A172 (cell line): ENCODE results near the gene RC3H1. TPM values are rescaled to one million over a fixed set of nuclear protein-coding genes. Genes with fewer than 3 reads are reported as not detected.
"Not testable (repeated sequence)": the region's sequence is repeated elsewhere in the genome, so short reads cannot be mapped to it uniquely, and the experiment has no call there.

ENCODE experiments used
- DNase-seq: peaks from one replicate; pipeline ENCODE4 v3.0.0-alpha.2; 2015; ENCODE audit warnings: low spot score
- total RNA-seq: library from RNA; depleted of rRNA; stranded (reverse); fragments of >200 nt; shearing (Covaris generic); gene quantifications from 2 replicates; pipeline ENCODE4 v1.2.3, GENCODE V29; 2014

RC3H1 gene
- total RNA-seq, 1 experiment from 2014 or later: 26.6 TPM

DNA sequence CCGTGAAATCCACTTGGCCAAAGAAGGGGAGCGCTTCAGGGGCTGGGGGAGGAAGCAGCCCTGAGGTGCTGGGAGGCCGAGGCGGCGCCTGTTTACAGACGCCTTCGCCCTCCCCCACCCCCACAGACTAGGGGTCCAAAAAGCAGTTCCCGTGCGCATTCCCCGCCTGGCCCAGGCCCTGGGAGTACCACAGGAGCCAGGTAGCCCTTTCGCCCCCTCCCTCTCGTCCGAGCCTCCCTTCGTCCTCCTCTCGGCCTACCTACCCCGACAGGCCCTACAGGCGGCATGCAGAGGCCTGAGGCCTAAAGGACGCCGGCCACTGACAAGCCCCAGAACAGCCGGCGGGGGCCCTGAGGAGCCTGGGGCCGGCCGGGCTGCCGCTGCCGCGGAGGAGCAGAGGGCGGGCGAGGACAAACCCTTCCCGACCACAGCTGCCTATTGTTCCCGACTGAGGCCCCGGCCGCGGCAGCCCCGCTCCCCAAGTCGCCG is 522 bp downstream of the RC3H1 start:
- peak; percentile 42 for DNase-seq

DNA sequence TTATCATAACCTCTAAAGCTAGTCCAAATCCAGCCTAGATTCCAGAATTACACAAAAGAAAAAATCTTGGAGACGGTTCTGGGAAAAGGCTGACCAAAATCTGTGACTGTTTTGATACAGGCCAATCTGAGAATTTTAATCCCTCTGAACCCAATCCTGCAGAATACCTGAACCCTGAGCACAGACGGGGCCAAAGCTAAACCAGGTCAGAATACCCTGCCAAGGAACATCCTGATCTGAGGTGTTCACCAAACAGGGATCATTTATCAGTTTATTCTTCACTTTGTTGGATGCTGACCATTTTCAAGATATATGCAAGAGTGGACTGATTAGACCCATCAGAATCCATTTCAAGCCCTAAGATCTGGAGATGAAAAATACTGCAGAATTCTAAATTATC is 3.6 kb downstream of the RC3H1 start:
- DNase-seq: no peak

DNA sequence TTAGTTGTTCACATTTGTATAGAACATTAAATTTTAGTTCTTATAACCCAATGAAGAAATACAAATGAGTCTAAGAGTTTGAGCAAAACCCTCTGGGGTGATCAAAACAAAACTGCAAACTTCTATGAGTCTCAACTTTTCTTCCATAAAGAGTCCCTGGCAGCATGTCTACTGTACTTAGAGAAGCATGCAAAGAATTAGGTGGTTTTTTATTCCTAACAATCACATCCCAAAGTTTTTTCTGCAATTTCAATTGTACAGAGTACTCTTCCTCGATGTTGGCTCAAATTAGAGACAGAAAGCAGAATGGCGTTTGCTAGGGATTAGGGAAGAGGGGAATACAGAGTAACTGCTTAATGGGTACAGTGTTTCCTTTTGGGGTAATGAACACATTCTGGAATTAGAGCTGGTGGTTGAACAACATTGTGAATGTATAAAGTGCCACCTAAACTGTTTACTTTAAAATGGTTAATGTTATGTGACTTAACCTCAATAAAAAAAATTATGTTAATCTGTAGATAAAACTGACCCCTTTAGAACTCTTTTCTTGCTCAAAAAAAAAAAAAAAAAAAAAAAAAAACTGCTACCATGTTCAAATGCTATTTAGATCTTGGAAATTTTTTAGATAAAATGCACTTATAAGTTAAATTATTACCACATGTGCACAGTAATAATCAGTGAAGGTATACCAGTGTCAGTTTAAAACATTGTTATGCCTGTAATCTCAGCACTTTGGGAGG is 4.8 kb downstream of the RC3H1 start:
- DNase-seq: no peak

DNA sequence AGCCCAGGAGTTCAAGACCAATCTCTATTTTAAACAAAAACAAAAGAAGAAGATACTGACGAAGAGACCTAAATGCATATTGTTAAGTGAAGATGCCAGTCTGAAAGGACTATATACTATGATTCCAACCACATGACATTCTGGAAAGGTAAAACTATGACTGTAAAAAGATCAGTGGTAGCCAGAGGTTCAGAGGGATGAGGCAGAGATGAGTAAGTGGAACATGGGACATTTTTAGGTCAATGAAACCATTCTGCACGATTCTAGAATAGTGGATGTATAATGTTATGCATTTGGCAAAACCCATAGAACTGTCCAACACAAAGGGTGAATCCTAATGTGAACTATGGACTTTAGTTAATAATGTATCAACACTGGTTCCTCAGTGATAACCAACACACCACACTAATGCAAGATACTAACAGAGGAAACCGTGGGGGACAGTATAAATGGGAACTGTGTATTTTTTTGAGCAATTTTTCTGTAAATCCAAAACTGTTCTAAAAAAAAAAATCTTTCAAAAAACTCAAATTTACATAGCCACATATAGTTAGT is 8.2 kb downstream of the RC3H1 start:
- no peak for DNase-seq

DNA sequence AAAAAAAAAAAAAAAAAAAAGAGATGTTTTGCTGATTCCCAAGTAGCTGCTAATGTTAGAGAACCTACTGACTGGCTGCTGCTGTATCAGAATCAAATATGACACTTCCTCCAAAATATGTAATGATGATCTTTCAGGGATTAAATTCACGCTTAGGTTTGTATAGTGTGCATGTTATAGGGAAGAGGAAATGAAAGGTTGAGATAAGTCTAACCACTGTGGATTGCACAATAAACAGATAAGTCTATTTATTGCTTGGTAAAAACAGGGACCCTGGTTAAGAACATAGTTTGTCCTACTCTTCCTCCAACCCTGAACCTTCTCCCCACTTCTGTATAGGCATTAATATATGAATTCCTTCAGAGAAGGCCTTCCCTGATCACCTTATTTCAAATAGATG is 13.2 kb downstream of the RC3H1 start:
- no peak for DNase-seq

DNA sequence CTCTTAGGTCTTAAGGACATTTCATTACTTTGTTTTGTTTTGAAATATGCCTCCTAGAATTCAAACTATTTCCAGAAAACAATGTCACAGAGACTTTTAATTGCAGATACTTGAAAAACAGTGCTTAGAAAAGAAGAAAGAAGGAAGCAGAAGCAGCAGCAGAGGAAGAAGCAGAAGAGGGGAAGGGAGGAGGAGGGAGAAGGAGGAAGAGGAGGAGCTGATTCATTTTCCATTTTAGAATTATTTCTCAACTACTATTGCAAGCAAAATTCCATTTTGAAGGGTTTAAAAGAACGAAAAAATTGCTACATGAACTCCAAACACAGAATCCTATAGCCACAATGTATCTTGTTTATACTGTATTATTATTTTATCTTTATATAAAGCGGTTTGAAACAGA is 13.9 kb downstream of the RC3H1 start:
- DNase-seq: no peak

DNA sequence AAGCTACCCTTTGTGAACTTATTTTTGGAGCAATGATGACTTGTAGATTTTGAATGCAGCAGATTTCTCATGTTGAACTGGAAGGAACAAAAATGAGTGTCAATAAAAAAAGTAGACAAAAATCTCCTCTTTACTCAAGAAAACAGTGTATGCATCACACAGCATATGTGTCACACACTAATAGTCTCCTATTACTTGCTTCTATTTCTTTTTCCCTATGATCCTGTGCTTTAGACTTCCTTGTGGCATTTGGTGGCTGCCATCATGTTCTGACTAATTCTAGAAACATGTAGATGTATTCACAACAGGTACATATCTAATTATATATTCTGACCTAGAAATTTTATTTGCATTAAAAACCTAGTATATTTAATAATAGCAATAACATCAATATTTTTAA is 14.3 kb downstream of the RC3H1 start:
- DNase-seq: no peak

DNA sequence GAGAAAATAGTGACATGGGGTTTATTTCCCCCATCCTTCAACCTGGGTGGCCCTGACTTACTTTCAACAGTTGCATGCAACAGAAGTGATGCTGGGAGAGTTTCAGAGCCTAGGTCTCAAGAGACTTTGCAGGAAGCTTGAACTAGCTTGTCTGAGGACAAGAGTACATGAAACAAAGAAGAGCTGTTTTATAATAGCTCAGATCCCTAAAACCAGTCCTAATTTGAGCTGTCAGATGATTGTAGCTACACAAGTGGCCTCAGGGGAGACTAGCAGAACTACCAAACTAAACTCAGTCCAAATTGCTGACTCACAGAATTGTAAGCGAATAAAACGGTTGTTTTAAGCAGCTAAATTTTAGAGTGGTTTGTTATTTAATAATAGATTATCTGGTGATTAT is 17.1 kb downstream of the RC3H1 start:
- DNase-seq: no peak

DNA sequence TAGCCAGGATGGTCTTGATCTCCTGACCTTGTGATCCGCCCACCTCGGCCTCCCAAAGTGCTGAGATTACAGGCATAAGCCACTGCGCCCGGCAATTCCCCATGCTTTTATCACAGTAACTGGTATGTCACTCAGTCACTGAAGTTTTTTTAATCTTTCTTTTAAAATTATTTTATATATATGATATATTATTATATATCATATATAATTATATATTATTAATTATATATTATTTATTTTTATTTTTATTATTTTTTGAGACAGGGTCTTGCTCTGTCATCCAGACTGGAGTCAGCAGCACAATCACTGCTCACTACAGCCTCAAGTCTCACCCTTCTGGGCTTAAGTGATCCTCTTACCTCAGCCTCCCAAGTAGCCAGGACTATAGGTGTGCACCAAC is 18.3 kb downstream of the RC3H1 start:
- DNase-seq: no peak

DNA sequence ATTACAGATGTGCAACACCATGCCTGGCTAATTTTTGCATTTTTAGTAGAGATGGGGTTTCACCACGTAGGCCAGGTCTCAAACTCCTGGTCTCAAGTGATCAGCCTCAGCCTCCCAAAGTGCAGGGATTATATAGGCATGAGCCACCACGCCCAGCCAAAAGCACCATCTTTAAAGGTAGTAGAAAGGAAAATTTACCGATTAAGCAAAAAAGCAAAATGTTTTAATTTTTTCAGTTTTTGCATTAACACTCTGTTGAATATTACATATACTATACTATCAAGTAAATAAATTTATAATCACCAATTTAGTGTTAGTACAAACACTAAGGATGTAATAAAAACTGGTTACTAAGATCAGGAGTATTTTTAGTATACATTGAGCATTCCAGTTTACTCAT is 20.6 kb downstream of the RC3H1 start:
- DNase-seq: no peak

DNA sequence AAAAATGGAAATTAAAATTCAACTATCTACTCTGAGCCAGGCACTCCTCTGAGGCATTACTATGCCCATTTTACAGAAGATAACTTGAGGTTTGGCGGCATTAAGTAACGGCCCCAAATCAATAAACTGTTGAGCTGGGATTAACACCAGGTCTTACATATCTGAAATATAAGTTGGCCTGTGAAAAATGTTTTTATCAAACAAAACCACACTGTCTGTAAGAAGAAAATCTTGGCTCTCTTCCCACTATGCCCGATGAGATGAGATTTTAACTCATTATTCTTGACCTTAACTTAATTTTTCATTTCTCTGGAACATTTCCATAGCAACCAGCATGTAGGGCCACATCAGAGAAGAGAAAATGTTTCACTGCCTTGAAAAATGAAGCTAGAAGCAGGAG is 21.8 kb downstream of the RC3H1 start:
- DNase-seq: no peak

DNA sequence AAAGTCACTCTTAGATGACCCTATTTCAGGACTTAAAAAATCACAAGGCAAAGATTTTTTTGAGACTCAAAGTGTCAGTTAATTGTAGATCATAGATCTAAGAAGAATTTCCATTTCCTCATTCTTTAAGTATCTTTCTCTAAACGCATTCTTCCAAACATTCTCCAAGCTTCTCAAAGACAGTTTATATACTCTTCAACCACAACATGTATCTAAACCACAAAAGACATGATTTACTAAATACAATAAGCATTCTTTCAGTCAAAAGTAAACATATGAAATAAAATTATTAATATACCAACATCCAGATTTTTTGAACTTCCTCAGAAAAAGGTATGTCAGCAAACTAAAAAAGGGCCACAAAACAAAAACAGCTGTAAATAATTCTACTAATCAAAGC is 24.4 kb downstream of the RC3H1 start:
- peak; percentile 11 for DNase-seq

DNA sequence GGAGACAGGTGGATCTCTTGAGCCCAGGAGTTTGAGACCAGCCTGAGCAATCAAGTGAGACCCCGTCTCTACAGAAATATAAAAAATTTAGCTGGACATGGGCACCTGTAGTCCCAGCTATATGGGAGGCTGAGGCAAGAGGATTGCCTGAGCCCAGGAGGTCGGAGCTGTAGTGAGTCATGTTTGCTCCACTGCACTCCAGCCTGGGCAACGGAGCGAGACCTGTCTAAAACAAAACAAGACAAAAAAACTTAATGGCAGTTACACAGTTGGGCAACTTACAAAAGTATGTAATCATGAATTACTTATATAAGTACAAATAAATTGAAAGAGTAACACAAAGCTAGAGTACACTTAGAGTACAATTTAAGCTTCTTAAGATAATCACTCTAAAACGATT is 25.2 kb downstream of the RC3H1 start:
- DNase-seq: no peak

DNA sequence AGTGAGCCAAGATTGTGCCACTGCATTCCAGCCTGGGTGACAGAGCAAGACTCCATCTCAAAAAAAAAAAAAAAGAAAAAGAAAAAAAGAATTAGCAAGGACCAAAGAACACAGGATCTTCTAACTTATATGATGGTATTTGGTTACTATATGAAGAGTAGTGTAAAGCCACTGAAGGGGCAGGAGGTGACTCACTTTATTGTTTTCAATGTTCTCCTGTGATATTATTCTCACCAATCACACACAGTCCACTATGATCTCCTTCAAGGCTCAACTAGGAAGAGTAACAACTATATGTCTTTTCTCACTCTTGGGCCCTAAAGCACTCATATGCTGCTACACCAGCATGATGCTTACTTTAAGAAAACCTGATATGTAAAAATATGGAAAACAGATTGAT is 26.7 kb downstream of the RC3H1 start:
- no peak for DNase-seq

DNA sequence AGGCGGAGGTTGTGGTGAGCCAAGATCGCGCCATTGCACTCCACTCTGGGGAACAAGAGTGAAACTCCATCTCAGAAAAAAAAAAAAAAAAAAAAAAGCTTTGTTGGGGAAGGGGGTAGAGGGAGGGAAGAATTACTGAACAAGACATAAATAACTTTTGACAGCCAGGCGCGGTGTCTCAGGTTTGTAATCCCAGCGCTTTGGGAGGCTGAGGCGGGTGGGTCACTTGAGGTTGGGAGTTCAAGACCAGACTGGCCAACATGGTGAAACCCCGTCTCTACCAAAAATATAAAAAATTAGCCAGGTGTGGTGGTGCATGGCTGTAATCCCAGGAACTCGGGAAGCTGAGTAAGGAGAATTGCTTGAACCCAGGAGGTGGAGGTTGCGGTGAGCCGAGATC is 28.2 kb downstream of the RC3H1 start:
- DNase-seq: not testable (repeated sequence)

DNA sequence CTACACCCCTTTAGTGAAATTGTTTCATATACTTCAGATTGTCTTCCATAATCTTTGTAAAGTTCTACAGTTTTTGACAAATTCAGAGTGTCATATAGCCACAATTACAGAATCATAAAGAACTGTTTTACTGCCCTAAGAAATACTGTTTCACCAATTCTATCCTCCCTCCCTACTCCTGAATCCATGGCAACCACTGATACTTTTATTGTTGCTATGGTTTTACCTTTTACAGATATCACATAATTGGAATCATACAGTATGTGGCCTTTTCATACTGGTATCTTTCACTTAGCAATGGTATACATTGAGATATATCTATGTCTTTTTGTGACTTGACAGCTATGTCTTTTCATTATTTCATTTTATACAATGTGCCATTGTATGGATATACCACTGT is 34.1 kb downstream of the RC3H1 start:
- DNase-seq: no peak

DNA sequence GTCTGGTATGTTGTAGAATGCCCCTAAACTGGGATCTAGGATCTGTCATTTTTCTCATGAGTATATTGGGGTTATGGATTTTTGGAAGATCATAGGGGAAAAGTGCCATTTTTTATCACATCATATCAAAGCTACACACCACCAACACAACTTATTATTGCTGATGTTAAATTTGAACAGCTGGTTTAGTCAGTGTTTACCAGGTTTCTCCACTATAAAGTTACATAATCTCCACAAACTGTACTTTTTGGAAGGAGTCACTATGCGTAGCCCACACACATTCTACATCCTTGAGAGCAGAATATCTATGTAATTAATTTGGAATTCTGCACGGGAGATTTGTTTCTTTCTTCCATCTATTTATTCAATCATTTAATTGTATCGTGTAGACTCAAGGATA is 35.2 kb downstream of the RC3H1 start:
- DNase-seq: no peak

DNA sequence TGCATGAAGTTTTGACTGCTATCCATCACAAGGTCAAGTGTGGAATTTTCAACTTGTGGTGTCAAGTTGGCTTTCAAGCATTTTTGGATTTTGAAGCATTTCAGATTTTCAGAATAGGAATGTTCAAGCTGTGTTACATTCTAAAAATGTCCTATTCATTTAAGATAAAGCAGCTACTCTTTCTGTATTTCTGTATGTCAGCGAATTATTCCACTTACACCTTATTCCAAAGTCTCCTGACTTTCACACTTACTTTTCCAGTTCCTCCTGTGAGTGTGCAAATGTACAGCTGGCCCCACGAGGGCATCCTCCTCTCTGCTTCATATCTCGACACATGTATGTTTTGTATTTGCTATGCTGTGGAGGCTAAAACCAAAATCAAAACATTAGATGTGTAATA is 51.9 kb downstream of the RC3H1 start:
- DNase-seq: no peak

DNA sequence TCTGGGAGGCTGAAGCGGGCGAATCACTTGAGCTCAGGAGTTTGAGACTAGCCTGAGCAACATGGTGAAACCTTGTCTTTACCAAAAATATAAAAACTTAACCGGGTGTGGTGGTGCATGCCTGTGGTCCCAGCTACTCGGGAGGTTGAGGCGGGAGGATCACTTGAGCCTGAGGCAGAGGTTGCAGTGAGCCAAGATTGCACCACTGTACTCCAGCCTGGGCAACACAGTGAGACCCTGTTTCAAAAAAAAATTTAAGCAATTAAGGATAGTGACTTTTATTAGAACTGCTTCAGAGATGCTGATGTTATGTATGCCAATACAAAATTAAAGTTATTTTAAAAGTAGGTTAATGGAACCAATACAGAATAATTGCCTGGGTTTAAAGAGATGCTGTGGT is 56.3 kb downstream of the RC3H1 start:
- DNase-seq: not testable (repeated sequence)

DNA sequence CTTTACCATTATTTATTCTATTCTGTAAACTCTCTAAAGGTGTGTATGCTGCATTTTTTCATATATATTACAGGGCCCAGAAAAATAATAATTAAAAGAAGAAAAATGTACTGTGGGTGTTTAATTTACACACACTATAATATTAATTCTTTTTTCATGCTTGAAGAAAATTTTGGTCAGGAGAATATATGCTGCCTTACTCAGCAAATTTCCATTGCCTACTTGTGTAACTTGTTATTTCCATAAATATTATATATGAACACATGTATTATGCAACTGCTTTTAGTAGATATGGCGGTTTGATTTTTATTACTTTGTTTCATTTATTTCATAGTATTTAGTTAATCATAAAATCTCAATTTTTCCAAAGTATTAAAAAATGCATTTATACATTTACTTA is 58.7 kb downstream of the RC3H1 start:
- DNase-seq: no peak

DNA sequence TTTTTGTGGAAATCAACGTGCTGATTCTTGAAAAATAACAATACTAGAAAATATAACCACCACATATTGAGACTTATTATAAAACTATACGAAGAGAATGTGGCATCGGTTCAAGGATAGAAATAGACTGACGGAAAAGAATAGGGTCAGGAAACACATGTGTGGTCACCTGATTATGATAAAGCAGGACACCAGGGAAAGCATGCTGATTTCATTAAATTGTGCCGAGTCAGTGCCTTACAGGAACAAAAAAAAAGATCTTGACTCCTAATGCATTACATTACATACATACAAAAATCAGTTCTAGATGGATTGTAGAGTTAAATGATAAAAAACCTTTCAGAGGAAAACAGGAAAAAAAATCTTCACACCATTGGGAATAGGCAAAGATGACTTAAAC is 61.5 kb downstream of the RC3H1 start:
- no peak for DNase-seq

DNA sequence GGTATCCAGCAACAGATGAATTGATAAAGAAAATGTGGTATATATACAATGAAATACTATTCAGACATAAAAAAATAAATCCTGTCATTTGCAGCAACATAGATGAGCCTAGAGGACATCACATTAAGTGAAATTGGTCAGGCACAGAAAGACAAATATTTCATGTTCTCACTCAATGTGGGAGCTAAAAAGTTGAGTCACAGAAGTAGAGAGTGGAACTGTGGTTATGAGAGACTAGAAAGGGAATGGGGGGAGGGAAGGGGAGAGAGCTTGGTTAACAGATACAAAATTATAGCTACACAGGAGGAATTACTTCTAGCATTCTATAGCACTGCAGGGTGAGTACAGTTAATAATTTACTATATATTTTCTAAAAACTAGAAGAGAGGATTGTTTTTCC is 68.0 kb downstream of the RC3H1 start:
- DNase-seq: no peak

DNA sequence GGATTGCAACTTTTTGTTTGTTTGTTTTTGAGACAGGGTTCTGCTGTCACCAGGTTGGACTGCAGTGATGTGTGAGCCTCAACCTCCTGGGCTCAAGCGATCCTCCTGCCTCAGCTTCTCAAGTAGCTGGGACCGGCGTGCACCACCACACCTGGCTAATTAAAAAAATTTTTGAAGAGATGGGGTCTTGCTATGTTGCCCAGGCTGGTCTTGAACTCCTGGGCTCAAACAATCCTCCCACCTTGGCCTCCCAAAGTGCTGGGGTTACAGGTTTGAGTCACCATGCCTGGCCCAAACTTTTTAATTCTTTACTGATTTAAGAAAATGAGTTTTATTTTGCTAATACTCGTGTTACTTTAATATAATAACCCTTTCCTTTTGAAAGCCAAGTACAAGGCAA is 73.6 kb downstream of the RC3H1 start:
- DNase-seq: no peak

DNA sequence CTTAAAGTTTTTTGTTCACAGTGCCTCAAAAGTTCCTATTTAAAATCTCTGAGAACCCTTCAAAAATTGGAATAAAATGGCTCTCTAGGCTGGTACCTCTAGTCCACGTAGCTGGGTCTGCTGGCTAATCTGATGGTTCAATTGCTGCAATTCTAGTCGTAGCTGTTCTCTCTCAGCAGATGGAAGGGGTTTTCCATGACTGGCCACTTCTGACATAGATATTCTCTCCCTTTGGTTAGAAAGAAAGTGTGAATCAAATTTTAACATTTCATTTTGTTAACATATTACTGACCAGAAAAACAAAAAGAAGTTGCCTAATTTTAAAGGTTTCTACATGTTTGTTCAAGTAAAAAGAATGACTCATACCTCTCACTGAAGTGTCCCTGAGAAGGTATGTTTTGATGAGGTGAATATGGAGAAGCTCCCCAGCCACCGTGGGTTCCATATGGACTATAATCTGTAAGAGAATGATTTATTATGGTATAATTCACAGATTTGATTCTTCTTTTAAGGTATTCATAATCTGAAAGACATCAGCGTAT is 75.7 kb downstream of the RC3H1 start:
- no peak for DNase-seq
